Neuronal stem cell (in vitro differentiated cells): ENCODE data around the gene DGKB.

Experiments used
- DNase-seq: peaks from one replicate; pipeline ENCODE4 v3.0.0-alpha.2; 2013; ENCODE audit warnings: low spot score
- H2AFZ ChIP-seq: one replicate; pipeline ENCODE4 v1.6.1; 2013; ENCODE audit warnings: mild to moderate bottlenecking, low read length, inconsistent platforms
- H2AK5ac ChIP-seq: 2 replicates; pipeline ENCODE4 v1.6.1; 2013; ENCODE audit warnings: low read depth, mild to moderate bottlenecking, inconsistent platforms, low read length, moderate library complexity, mixed read lengths
- H2BK120ac ChIP-seq: 2 replicates; pipeline ENCODE4 v1.6.1; 2013; ENCODE audit warnings: low read depth, mild to moderate bottlenecking, inconsistent platforms, low read length, moderate library complexity, mixed read lengths
- H2BK12ac ChIP-seq: one replicate; pipeline ENCODE4 v1.6.1; 2013; ENCODE audit warnings: low read length, inconsistent platforms
- H2BK15ac ChIP-seq: 2 replicates; pipeline ENCODE4 v1.6.1; 2013; ENCODE audit warnings: mild to moderate bottlenecking, low read length, inconsistent platforms, mixed read lengths
- H2BK5ac ChIP-seq: one replicate; pipeline ENCODE4 v1.6.1; 2013; ENCODE audit warnings: inconsistent platforms, mild to moderate bottlenecking, low read length, moderate library complexity
- H3K14ac ChIP-seq: one replicate; pipeline ENCODE4 v1.6.1; 2013; ENCODE audit warnings: low read length, inconsistent platforms
- H3K18ac ChIP-seq: 2 replicates; pipeline ENCODE4 v1.6.1; 2013; ENCODE audit warnings: low read length, inconsistent platforms
- H3K23ac ChIP-seq: 2 replicates; pipeline ENCODE4 v1.6.1; 2013; ENCODE audit warnings: low read depth, mild to moderate bottlenecking, mixed read lengths, low read length, inconsistent platforms; ENCODE audit not compliant: poor library complexity
- H3K27ac ChIP-seq: replicated peaks from 3 replicates; pipeline ENCODE4 v1.5.1; 2013; ENCODE audit warnings: low read length, inconsistent platforms
- H3K27me3 ChIP-seq, 3 experiments: 2 replicates each; pipeline ENCODE4 v1.6.1; 2013; ENCODE audit warnings: low read length in 3 of 3, mild to moderate bottlenecking in 2 of 3, inconsistent platforms in 1 of 3, low read depth in 1 of 3, mixed read lengths in 1 of 3, moderate library complexity in 1 of 3; ENCODE audit not compliant: control insufficient read depth in 3 of 3, insufficient read depth in 3 of 3
- H3K36me3 ChIP-seq, 2 donors: replicated peaks in 1 of 2; 2 replicates each; pipeline ENCODE4 v1.6.1; 2013; ENCODE audit warnings: low read length in 2 of 2; ENCODE audit not compliant: control insufficient read depth in 2 of 2, insufficient read depth in 2 of 2
- H3K4ac ChIP-seq: 2 replicates; pipeline ENCODE4 v1.6.1; 2013; ENCODE audit warnings: inconsistent platforms, mild to moderate bottlenecking, low read length, moderate library complexity
- H3K4me1 ChIP-seq, 2 donors: 1 replicate in 1 of 2; 2 replicates in 1 of 2; pipeline ENCODE4 v1.6.1; 2013; ENCODE audit warnings: low read length in 2 of 2, low read depth in 1 of 2; ENCODE audit not compliant: control insufficient read depth in 2 of 2, insufficient read depth in 1 of 2
- H3K4me2 ChIP-seq: one replicate; pipeline ENCODE4 v1.6.1; 2013; ENCODE audit warnings: mild to moderate bottlenecking, low read length, inconsistent platforms; ENCODE audit not compliant: insufficient read depth, poor library complexity, severe bottlenecking
- H3K4me3 ChIP-seq, 2 donors: 2 replicates each; pipeline ENCODE4 v1.5.1; 2013; ENCODE audit warnings: low read length in 2 of 2, mild to moderate bottlenecking in 2 of 2, inconsistent platforms in 1 of 2, moderate library complexity in 1 of 2
- H3K79me1 ChIP-seq: one replicate; pipeline ENCODE4 v1.6.1; 2013; ENCODE audit warnings: low read depth, mild to moderate bottlenecking, inconsistent platforms, low read length, moderate library complexity
- H3K9ac ChIP-seq: one replicate; pipeline ENCODE4 v1.6.1; 2013; ENCODE audit warnings: mild to moderate bottlenecking, low read depth, low read length, inconsistent platforms; ENCODE audit not compliant: poor library complexity
- H3K9me3 ChIP-seq, 2 donors: replicated peaks in 1 of 2; 2 replicates each; pipeline versions ENCODE3 to v1.6.1; 2013; ENCODE audit warnings: low read length in 2 of 2, mild to moderate bottlenecking in 2 of 2, inconsistent platforms in 1 of 2, low read depth in 1 of 2, mixed read lengths in 1 of 2, moderate library complexity in 1 of 2; ENCODE audit not compliant: control insufficient read depth in 2 of 2, insufficient read depth in 1 of 2
- H4K8ac ChIP-seq: one replicate; pipeline ENCODE4 v1.6.1; 2013; ENCODE audit warnings: low read depth, mild to moderate bottlenecking, inconsistent platforms, low read length, moderate library complexity
- H4K91ac ChIP-seq: one replicate; pipeline ENCODE4 v1.6.1; 2013; ENCODE audit warnings: low read length, low read depth, mild to moderate bottlenecking, inconsistent platforms; ENCODE audit not compliant: poor library complexity
- WGBS, 2 donors: extraction: QIAGEN DNeasy Blood & Tissue Kit; methylation state at CpG; one replicate each; pipeline ENCODE4 v1.1.7; 2013; ENCODE audit warnings: missing lambda C conversion rate in 2 of 2, mixed read lengths in 1 of 2; ENCODE audit not compliant: insufficient read length in 2 of 2, insufficient replicate concordance in 1 of 2; ENCODE audit errors: extremely low coverage in 2 of 2; 5-methylcytosine and 5-hydroxymethylcytosine counted together

DGKB gene

DNA sequence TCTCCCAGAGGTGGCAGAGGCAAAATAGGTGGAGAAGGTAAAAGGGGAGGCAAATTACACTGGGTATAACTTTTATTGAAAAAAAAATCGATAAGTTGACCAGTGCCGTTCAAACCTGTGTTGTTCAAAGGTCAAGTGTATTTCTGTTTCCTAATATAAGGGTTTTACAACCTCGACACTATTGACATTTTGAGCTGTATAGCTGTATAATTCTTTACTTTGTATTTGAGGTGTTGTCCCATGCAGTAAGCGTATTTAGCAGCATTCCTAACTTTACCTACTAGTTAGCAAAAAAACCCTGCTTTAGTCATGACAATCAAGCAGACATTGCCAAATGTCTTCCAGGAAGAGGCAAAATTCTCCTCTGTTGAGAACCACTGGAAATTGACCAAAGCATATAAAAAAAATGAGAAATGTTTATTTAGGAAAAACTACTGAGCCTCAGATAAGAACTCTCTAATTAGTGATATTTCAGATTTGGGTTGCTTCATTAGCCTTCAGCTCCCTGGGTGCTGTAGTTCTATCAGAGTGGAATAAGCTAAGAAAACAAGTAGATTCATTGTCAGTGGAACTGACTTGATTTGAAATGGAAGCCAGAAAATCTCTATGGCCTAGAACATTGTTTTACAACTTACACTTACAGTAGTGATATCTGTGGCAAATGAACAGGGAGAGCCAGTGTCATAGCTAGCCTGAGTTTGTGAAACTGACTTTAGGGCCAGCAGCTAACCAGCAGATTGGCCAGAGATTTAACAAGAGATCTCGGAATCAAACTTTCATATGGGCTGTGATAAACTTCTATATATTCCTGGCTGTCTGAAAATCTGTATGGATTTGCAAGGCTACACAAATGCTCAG, 331.6 kb downstream of the DGKB start:
- no CpG with 5 or more reads among the region's 5 CpGs for WGBS, 2 donors
- Histone ChIP-seq H3K4me2 (no peak overlapping the region), H4K8ac (no peak overlapping the region), H3K9me3 (no peaks in the 10 kb centered on the region), H3K9ac (no peak overlapping the region), H2BK12ac (no peak overlapping the region), H2BK120ac (no peak overlapping the region), H3K4ac (no peak overlapping the region), H2AFZ (no peak overlapping the region), H3K23ac (no peak overlapping the region), H2BK5ac (no peak overlapping the region), H4K91ac (no peak overlapping the region), H3K27me3 (no peaks in the 10 kb centered on the region), H2AK5ac (no peak overlapping the region), H3K36me3 (no peaks in the 10 kb centered on the region), H3K18ac (no peak overlapping the region), H3K4me1 (no peaks in the 10 kb centered on the region), H3K14ac (no peak overlapping the region), H3K79me1 (no peaks in the 10 kb centered on the region), H3K27ac (no peak overlapping the region), H3K4me3 (no peak overlapping the region), H2BK15ac (no peak overlapping the region)
- DNase-seq, result no peak

- WGBS, 2 donors, result no CpG with 5 or more reads among the region's 1 CpG
- no peaks in the 10 kb centered on the region for H3K4me1 ChIP-seq
- H3K9ac ChIP-seq, result no peak overlapping the region
- no peaks in the 10 kb centered on the region for H3K27me3 ChIP-seq
- no peaks in the 10 kb centered on the region for H3K79me1 ChIP-seq
- no peak overlapping the region for H2AFZ ChIP-seq
- H3K4me3 ChIP-seq, result no peak overlapping the region
- no peaks in the 10 kb centered on the region for H3K36me3 ChIP-seq
- H3K9me3 ChIP-seq, result no peaks in the 10 kb centered on the region
- H4K8ac ChIP-seq, result no peak overlapping the region
- H4K91ac ChIP-seq, result no peak overlapping the region
- no peak overlapping the region for H3K27ac ChIP-seq
- no peak overlapping the region for H2BK5ac ChIP-seq
- DNase-seq, result no peak
- H3K4me2 ChIP-seq, result no peak overlapping the region
- no peak overlapping the region for H2BK15ac ChIP-seq
- no peak overlapping the region for H2BK12ac ChIP-seq
- no peak overlapping the region for H3K18ac ChIP-seq
- H2AK5ac ChIP-seq, result no peak overlapping the region
- H2BK120ac ChIP-seq, result no peak overlapping the region
- H3K14ac ChIP-seq, result no peak overlapping the region
- no peak overlapping the region for H3K23ac ChIP-seq
- H3K4ac ChIP-seq, result no peak overlapping the region
Observed at GRCh38 chr7:14552060-14552459, 350.5 kb downstream of the DGKB start.

- H3K36me3 ChIP-seq, result no peaks in the 10 kb centered on the region
- DNase-seq, result no peak
- H3K23ac ChIP-seq, result no peak overlapping the region
- no peak overlapping the region for H2AK5ac ChIP-seq
- H3K9me3 ChIP-seq, result no peaks in the 10 kb centered on the region
- H2BK12ac ChIP-seq, result no peak overlapping the region
- H3K27me3 ChIP-seq, result no peaks in the 10 kb centered on the region
- no peaks in the 10 kb centered on the region for H3K4me1 ChIP-seq
- no CpG with 5 or more reads among the region's 1 CpG for WGBS, 2 donors
- no peaks in the 10 kb centered on the region for H3K79me1 ChIP-seq
- H2AFZ ChIP-seq, result no peak overlapping the region
- H3K4me2 ChIP-seq, result no peak overlapping the region
- H3K18ac ChIP-seq, result no peak overlapping the region
- H2BK120ac ChIP-seq, result no peak overlapping the region
- no peak overlapping the region for H3K4me3 ChIP-seq
- no peak overlapping the region for H3K27ac ChIP-seq
- no peak overlapping the region for H4K8ac ChIP-seq
- no peak overlapping the region for H3K9ac ChIP-seq
- H3K4ac ChIP-seq, result no peak overlapping the region
- no peak overlapping the region for H4K91ac ChIP-seq
- no peak overlapping the region for H2BK15ac ChIP-seq
- H3K14ac ChIP-seq, result no peak overlapping the region
- no peak overlapping the region for H2BK5ac ChIP-seq
Observed at GRCh38 chr7:14551310-14551709, 351.2 kb downstream of the DGKB start.

DNA sequence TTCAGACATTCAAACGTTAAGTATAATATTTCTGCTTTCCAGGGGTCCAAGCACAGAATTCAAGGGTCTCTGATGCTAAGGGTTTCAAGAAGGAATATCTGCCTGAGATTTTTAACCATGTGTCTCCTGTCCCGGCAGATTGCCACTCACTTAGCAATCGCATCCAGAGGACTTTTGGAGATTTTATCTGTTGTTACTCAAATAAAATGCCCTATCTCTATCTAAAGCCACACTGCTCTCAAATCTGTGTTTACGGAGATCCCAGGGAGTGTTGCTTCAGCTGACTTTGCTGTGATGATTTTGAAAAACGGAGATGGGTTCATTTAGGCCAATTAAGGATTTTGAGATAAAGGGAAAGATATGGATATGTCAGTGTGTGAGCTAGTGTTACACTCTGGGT, 359.9 kb downstream of the DGKB start:
- H2AFZ ChIP-seq, result no peak overlapping the region
- H3K9me3 ChIP-seq, result no peaks in the 10 kb centered on the region
- H3K23ac ChIP-seq, result no peak overlapping the region
- H2AK5ac ChIP-seq, result no peak overlapping the region
- no CpG with 5 or more reads among the region's 5 CpGs for WGBS, 2 donors
- H3K27ac ChIP-seq, result no peak overlapping the region
- no peak overlapping the region for H3K4me2 ChIP-seq
- H3K4ac ChIP-seq, result no peak overlapping the region
- H3K18ac ChIP-seq, result no peak overlapping the region
- no peak overlapping the region for H3K4me3 ChIP-seq
- no peak for DNase-seq
- H3K14ac ChIP-seq, result no peak overlapping the region
- H2BK5ac ChIP-seq, result no peak overlapping the region
- H2BK120ac ChIP-seq, result no peak overlapping the region
- no peaks in the 10 kb centered on the region for H3K36me3 ChIP-seq
- H3K4me1 ChIP-seq, result no peaks in the 10 kb centered on the region
- H3K79me1 ChIP-seq, result no peaks in the 10 kb centered on the region
- H3K27me3 ChIP-seq, result no peaks in the 10 kb centered on the region
- no peak overlapping the region for H2BK15ac ChIP-seq
- H4K91ac ChIP-seq, result no peak overlapping the region
- no peak overlapping the region for H3K9ac ChIP-seq
- no peak overlapping the region for H2BK12ac ChIP-seq
- H4K8ac ChIP-seq, result no peak overlapping the region
